Activated CD4-positive, alpha-beta T cell treated with anti-CD3 and anti-CD28 coated beads for 24 hours (primary cell): ENCODE results near the gene TACC2.

ENCODE experiments used
- DNase-seq, 2 donors: peaks; one replicate each; pipeline ENCODE4 v3.0.0-alpha.2; 2020; ENCODE audit warnings: low read depth in 2 of 2

The TACC2 gene

GRCh38 chr10:122271076-122271475 is 282.1 kb downstream of the TACC2 start, which contains the start of gene BTBD16:
Gene BTBD16 (plus strand): TSS chr10:122271296. CDS start chr10:122275082, 3,786 bp downstream.
- no peak for DNase-seq

GRCh38 chr10:122273966-122274545 is 285.1 kb downstream of the TACC2 start:
- no peak for DNase-seq

GRCh38 chr10:122276611-122277208 is 287.7 kb downstream of the TACC2 start:
- no peak for DNase-seq

- no peak for DNase-seq
Observed at GRCh38 chr10:122277526-122278136, 288.7 kb downstream of the TACC2 start.

GRCh38 chr10:122279725-122280141 is 290.8 kb downstream of the TACC2 start:
- peak in 1 of 2 donors; percentile 6 for DNase-seq

GRCh38 chr10:122280156-122280555 is 291.2 kb downstream of the TACC2 start:
- no peak for DNase-seq

GRCh38 chr10:122281018-122281626 is 292.2 kb downstream of the TACC2 start:
- DNase-seq, result no peak

- DNase-seq, result no peak
Observed at GRCh38 chr10:122281751-122282150, 292.8 kb downstream of the TACC2 start.

- no peak for DNase-seq
Observed at GRCh38 chr10:122282253-122282671, 293.3 kb downstream of the TACC2 start.

- DNase-seq, result no peak
Observed at GRCh38 chr10:122282909-122283308, 293.9 kb downstream of the TACC2 start.

GRCh38 chr10:122285506-122286444 is 296.8 kb downstream of the TACC2 start:
- DNase-seq, result no peak

GRCh38 chr10:122286867-122287266 is 297.9 kb downstream of the TACC2 start:
- no peak for DNase-seq

GRCh38 chr10:122287570-122287969 is 298.6 kb downstream of the TACC2 start:
- no peak for DNase-seq

- no peak for DNase-seq
Observed at GRCh38 chr10:122288262-122288661, 299.3 kb downstream of the TACC2 start.

- no peak for DNase-seq
Observed at GRCh38 chr10:122288917-122289316, 300.0 kb downstream of the TACC2 start.

- DNase-seq, result no peak
Observed at GRCh38 chr10:122290334-122290733, 301.4 kb downstream of the TACC2 start.

GRCh38 chr10:122290833-122291532 is 302.0 kb downstream of the TACC2 start:
- DNase-seq, result no peak

GRCh38 chr10:122291739-122292138 is 302.8 kb downstream of the TACC2 start:
- no peak for DNase-seq

GRCh38 chr10:122292376-122292775 is 303.4 kb downstream of the TACC2 start:
- no peak for DNase-seq

GRCh38 chr10:122293156-122293960 is 304.4 kb downstream of the TACC2 start:
- no peak for DNase-seq
